Astrocyte (in vitro differentiated cells and primary cell): ENCODE measurements around the gene VAV2. TPM values are rescaled to one million over a fixed set of nuclear protein-coding genes. Genes with fewer than 3 reads are reported as not detected.

ENCODE experiments used
- DNase-seq: peaks from one replicate; pipeline ENCODE4 v3.0.0-alpha.2; 2010; ENCODE audit warnings: low read depth
- FAIRE-seq: peaks from 2 replicates; lab custom pipeline; 2011; peaks lifted over from hg19 to GRCh38; lab: Jason Lieb, UNC
- H2AFZ ChIP-seq: 2 replicates; pipeline ENCODE4 v1.6.0; 2012; ENCODE audit warnings: low read depth, low read length, inconsistent platforms
- H3K27ac ChIP-seq: 2 replicates; pipeline ENCODE4 v1.5.1; 2011; ENCODE audit warnings: low read depth, low read length, inconsistent platforms
- H3K27me3 ChIP-seq: 2 replicates; pipeline ENCODE4 v1.6.0; 2011; ENCODE audit warnings: low read length, inconsistent platforms; ENCODE audit not compliant: insufficient read depth
- H3K36me3 ChIP-seq: 2 replicates; pipeline ENCODE4 v1.5.1; 2011; ENCODE audit warnings: low read length, inconsistent platforms; ENCODE audit not compliant: insufficient read depth
- H3K4me1 ChIP-seq: 2 replicates; pipeline ENCODE4 v1.5.1; 2011; ENCODE audit warnings: low read length, inconsistent platforms; ENCODE audit not compliant: insufficient read depth
- H3K4me2 ChIP-seq: 2 replicates; pipeline ENCODE4 v1.6.0; 2012; ENCODE audit warnings: low read length, inconsistent platforms
- H3K4me3 ChIP-seq: 2 replicates; pipeline ENCODE4 v1.5.1; 2011; ENCODE audit warnings: low read depth, mild to moderate bottlenecking, low read length, inconsistent platforms; ENCODE audit not compliant: insufficient read depth
- H3K79me2 ChIP-seq: 2 replicates; pipeline ENCODE4 v1.6.0; 2012; ENCODE audit warnings: mild to moderate bottlenecking, low read length, inconsistent platforms; ENCODE audit not compliant: insufficient read depth
- H3K9ac ChIP-seq: 2 replicates; pipeline ENCODE4 v1.6.0; 2012; ENCODE audit warnings: mild to moderate bottlenecking, low read length, inconsistent platforms
- H3K9me3 ChIP-seq: 2 replicates; pipeline ENCODE4 v1.5.1; 2012; ENCODE audit warnings: low read depth, mild to moderate bottlenecking, low read length, inconsistent platforms; ENCODE audit not compliant: insufficient read depth
- H4K20me1 ChIP-seq: 2 replicates; pipeline ENCODE4 v1.6.0; 2012; ENCODE audit warnings: low read length, inconsistent platforms; ENCODE audit not compliant: insufficient read depth
- H3K27ac Mint-ChIP-seq: one replicate; pipeline ENCODE4 v1.8.0; 2021; ENCODE audit warnings: mild to moderate bottlenecking, mixed read lengths; ENCODE audit not compliant: unreplicated experiment
- H3K27me3 Mint-ChIP-seq: one replicate; pipeline ENCODE4 v1.8.0; 2021; ENCODE audit warnings: low read depth, mixed read lengths; ENCODE audit not compliant: unreplicated experiment
- H3K36me3 Mint-ChIP-seq: one replicate; pipeline ENCODE4 v1.8.0; 2021; ENCODE audit warnings: low read depth, mixed read lengths; ENCODE audit not compliant: unreplicated experiment
- H3K4me1 Mint-ChIP-seq: one replicate; pipeline ENCODE4 v1.8.0; 2021; ENCODE audit warnings: low read depth, mixed read lengths; ENCODE audit not compliant: unreplicated experiment
- H3K4me3 Mint-ChIP-seq: one replicate; pipeline ENCODE4 v1.8.0; 2021; ENCODE audit warnings: mild to moderate bottlenecking, moderate library complexity, mixed read lengths; ENCODE audit not compliant: unreplicated experiment
- H3K9me3 Mint-ChIP-seq: one replicate; pipeline ENCODE4 v1.8.0; 2021; ENCODE audit warnings: mild to moderate bottlenecking, mixed read lengths; ENCODE audit not compliant: unreplicated experiment
- CTCF ChIP-seq: IDR thresholded peaks from 2 replicates; pipeline ENCODE4 v1.5.1; 2011; ENCODE audit warnings: low read depth, mild to moderate bottlenecking, inconsistent platforms, low read length, moderate library complexity; ENCODE audit not compliant: insufficient read depth
- EZH2 ChIP-seq: IDR thresholded peaks from 2 replicates; pipeline ENCODE4 v1.6.1; 2012; ENCODE audit warnings: mild to moderate bottlenecking, low read length, inconsistent platforms; ENCODE audit not compliant: insufficient read depth
- total RNA-seq: library from RNA; stranded (reverse); gene quantifications from 2 replicates; pipeline ENCODE4 v1.2.1, GENCODE V29; 2021

The VAV2 gene
- total RNA-seq, 1 donor from 2014 or later = 36.5 TPM

- H3K27ac Mint-ChIP-seq = no peak overlapping the region
- peaks cover 11% of the 10 kb centered on the region for H3K36me3 ChIP-seq
- H3K9me3 ChIP-seq = no peaks in the 10 kb centered on the region
- no peaks in the 10 kb centered on the region for H3K4me1 Mint-ChIP-seq
- H4K20me1 ChIP-seq = peaks cover 17% of the 10 kb centered on the region
- DNase-seq (no peak), FAIRE-seq (no peak)
- no peaks in the 10 kb centered on the region for H3K27me3 Mint-ChIP-seq
- no peak overlapping the region for H3K4me2 ChIP-seq
- H3K4me1 ChIP-seq = no peaks in the 10 kb centered on the region
- no peaks in the 10 kb centered on the region for H3K79me2 ChIP-seq
- H3K9me3 Mint-ChIP-seq = no peaks in the 10 kb centered on the region
- H3K27ac ChIP-seq = no peak overlapping the region
- no peak overlapping the region for H2AFZ ChIP-seq
- H3K4me3 Mint-ChIP-seq = no peak overlapping the region
- no peak overlapping the region for H3K9ac ChIP-seq
- no peaks in the 10 kb centered on the region for H3K27me3 ChIP-seq
- H3K36me3 Mint-ChIP-seq = peaks cover 27% of the 10 kb centered on the region
- no peak for TF ChIP-seq CTCF
- no peak for TF ChIP-seq EZH2
- no peak overlapping the region for H3K4me3 ChIP-seq
These were observed 42.3 kb upstream of the VAV2 start for GRCh38 chr9:134034215-134035040.

- H3K27me3 ChIP-seq = no peaks in the 10 kb centered on the region
- Mint-ChIP-seq H3K36me3 (peaks cover 20% of the 10 kb centered on the region), H3K4me3 (no peak overlapping the region), H3K27me3 (no peaks in the 10 kb centered on the region), H3K9me3 (no peaks in the 10 kb centered on the region), H3K4me1 (no peaks in the 10 kb centered on the region), H3K27ac (no peak overlapping the region)
- no peaks in the 10 kb centered on the region for H3K79me2 ChIP-seq
- DNase-seq (no peak), FAIRE-seq (no peak)
- H3K9me3 ChIP-seq = no peaks in the 10 kb centered on the region
- H4K20me1 ChIP-seq = peaks cover 17% of the 10 kb centered on the region
- TF ChIP-seq EZH2 = no peak
- no peak for TF ChIP-seq CTCF
- no peak overlapping the region for H2AFZ ChIP-seq
- no peaks in the 10 kb centered on the region for H3K4me1 ChIP-seq
- H3K9ac ChIP-seq = no peak overlapping the region
- no peak overlapping the region for H3K27ac ChIP-seq
- H3K4me2 ChIP-seq = no peak overlapping the region
- no peak overlapping the region for H3K4me3 ChIP-seq
- peaks cover 11% of the 10 kb centered on the region for H3K36me3 ChIP-seq
These were observed 41.5 kb upstream of the VAV2 start for GRCh38 chr9:134033516-134034214.
